ENCODE results near the gene DISC1. TPM values are rescaled to one million over a fixed set of nuclear protein-coding genes. Genes with fewer than 3 reads are reported as not detected.

The DISC1 gene
- total RNA-seq, 2 experiments from 2014 or later: 3.5 to 5.0 TPM

DNA sequence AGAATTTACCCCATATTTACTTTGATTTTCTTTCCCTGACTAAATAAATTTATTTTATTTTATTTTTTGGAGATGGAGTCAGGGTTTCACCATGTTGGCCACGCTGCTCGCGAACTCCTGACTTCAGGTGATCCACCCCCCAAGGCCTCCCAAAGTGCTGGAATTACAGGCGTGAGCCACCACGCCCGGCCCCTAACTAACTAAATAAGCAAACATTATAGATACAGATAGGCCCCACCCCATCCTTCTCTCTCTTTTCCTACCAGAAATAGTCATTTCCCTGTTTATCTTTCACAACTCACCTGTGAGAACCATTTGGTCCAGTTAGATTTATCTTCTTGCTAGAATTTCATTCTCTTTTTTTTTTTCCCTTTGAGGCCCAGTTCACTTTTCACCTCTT, 167.3 kb downstream of the DISC1 start:
- intact Hi-C loops (cut with micrococcal nuclease): no loop called here
- ChIA-PET CTCF (interaction anchor here (1.6 kb wide), 1 partner anchor 37 kb away, joined by 7 read pairs; no protein-coding TSS in a partner anchor), POLR2A (no interaction called here)
- ATAC-seq: no peak
- H3K27me3 Mint-ChIP-seq: no peaks in the 10 kb centered on the region
- no peak for DNase-seq
- H3K9me3 Mint-ChIP-seq: no peaks in the 10 kb centered on the region
- no peaks in the 10 kb centered on the region for H3K36me3 Mint-ChIP-seq (ENCODE audit: low read depth)
- H3K27ac Mint-ChIP-seq: no peak overlapping the region
- H3K4me1 Mint-ChIP-seq (ENCODE audit: low read depth): no peaks in the 10 kb centered on the region
- TF ChIP-seq, protein P1, sequence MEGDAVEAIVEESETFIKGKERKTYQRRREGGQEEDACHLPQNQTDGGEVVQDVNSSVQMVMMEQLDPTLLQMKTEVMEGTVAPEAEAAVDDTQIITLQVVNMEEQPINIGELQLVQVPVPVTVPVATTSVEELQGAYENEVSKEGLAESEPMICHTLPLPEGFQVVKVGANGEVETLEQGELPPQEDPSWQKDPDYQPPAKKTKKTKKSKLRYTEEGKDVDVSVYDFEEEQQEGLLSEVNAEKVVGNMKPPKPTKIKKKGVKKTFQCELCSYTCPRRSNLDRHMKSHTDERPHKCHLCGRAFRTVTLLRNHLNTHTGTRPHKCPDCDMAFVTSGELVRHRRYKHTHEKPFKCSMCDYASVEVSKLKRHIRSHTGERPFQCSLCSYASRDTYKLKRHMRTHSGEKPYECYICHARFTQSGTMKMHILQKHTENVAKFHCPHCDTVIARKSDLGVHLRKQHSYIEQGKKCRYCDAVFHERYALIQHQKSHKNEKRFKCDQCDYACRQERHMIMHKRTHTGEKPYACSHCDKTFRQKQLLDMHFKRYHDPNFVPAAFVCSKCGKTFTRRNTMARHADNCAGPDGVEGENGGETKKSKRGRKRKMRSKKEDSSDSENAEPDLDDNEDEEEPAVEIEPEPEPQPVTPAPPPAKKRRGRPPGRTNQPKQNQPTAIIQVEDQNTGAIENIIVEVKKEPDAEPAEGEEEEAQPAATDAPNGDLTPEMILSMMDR (IDR thresholded peaks at IDR 0.05): no peak
- no peak overlapping the region for H3K4me3 Mint-ChIP-seq

GRCh38 chr1:231796141-231796540, 169.6 kb downstream of the DISC1 start:
- Mint-ChIP-seq H3K4me3 (no peak overlapping the region), H3K27ac (no peak overlapping the region), H3K27me3 (no peaks in the 10 kb centered on the region), H3K9me3 (peaks cover 3% of the 10 kb centered on the region), H3K36me3 (ENCODE audit: low read depth) (peaks cover 5% of the 10 kb centered on the region), H3K4me1 (ENCODE audit: low read depth) (no peaks in the 10 kb centered on the region)
- TF ChIP-seq, protein P1 (IDR thresholded peaks at IDR 0.05): no peak
- POLR2A ChIA-PET: interaction anchor here (0.7 kb wide), 1 partner anchor 32 kb away, joined by 3 read pairs; no protein-coding TSS in a partner anchor
- CTCF ChIA-PET: interaction anchor here (2.4 kb wide), 1 partner anchor 39 kb away, joined by 10 read pairs; no protein-coding TSS in a partner anchor
- DNase-seq (no peak), ATAC-seq (no peak)
- intact Hi-C loops (cut with micrococcal nuclease): no loop called here

DNA sequence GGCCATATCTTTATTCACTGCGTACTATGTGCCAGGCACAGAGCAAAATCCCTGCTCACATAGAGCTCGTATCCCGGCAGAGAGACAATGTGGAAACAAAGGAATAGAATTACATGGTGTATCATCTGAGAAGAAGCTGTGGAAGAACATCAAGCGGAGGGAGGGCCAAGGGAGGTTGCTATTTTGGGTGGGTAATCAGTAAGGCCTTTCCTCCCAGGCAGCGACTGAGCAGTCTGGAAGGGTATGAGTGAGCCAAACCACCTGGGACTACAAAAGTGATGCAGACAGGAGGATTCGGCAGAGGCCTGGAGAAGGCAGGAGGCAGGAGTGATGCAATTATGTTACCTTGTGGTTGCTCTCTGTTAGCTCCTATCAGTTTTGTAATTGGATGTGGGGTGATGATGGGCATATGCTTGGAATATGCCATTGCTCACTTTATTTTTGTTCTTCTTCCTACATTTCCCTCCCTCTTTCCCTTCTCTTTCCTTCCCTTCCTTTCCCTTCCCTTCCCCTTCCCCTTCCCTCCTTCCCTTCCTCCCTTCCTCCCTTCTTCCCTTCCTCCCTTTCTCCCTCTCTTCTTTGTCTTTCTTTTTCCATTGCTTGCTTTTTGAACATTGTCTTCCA, 172.9 kb downstream of the DISC1 start:
- DNase-seq (peak; percentile 7), ATAC-seq (no peak)
- intact Hi-C loops (cut with micrococcal nuclease): no loop called here
- H3K27me3 Mint-ChIP-seq: no peaks in the 10 kb centered on the region
- TF ChIP-seq, protein P1 (IDR thresholded peaks at IDR 0.05): no peak
- H3K4me3 Mint-ChIP-seq: no peak overlapping the region
- H3K9me3 Mint-ChIP-seq: peaks cover 3% of the 10 kb centered on the region
- no peaks in the 10 kb centered on the region for H3K4me1 Mint-ChIP-seq (ENCODE audit: low read depth)
- ChIA-PET CTCF (interaction anchor here (0.6 kb wide), 1 partner anchor 440 kb away, joined by 3 read pairs; no protein-coding TSS in a partner anchor), POLR2A (no interaction called here)
- H3K27ac Mint-ChIP-seq: no peak overlapping the region
- peaks cover 7% of the 10 kb centered on the region for H3K36me3 Mint-ChIP-seq (ENCODE audit: low read depth)

GRCh38 chr1:231800108-231800507, 173.5 kb downstream of the DISC1 start:
- TF ChIP-seq, protein P1 (IDR thresholded peaks at IDR 0.05): no peak
- no peak for DNase-seq
- ChIA-PET POLR2A (interaction anchor here (0.6 kb wide), 1 partner anchor 242 kb away, joined by 5 read pairs; no protein-coding TSS in a partner anchor), CTCF (interaction anchor here (0.6 kb wide), 1 partner anchor 440 kb away, joined by 3 read pairs; no protein-coding TSS in a partner anchor)
- H3K4me1 Mint-ChIP-seq (ENCODE audit: low read depth): no peaks in the 10 kb centered on the region
- no peak overlapping the region for H3K27ac Mint-ChIP-seq
- intact Hi-C loops (cut with micrococcal nuclease): no loop called here
- ATAC-seq: no peak
- H3K36me3 Mint-ChIP-seq (ENCODE audit: low read depth): peaks cover 7% of the 10 kb centered on the region
- no peak overlapping the region for H3K4me3 Mint-ChIP-seq
- no peaks in the 10 kb centered on the region for H3K27me3 Mint-ChIP-seq
- peaks cover 3% of the 10 kb centered on the region for H3K9me3 Mint-ChIP-seq

- peaks cover 3% of the 10 kb centered on the region for H3K9me3 Mint-ChIP-seq
- TF ChIP-seq, protein P1 (IDR thresholded peaks at IDR 0.05): no peak
- no peak for ATAC-seq
- H3K27me3 Mint-ChIP-seq: no peaks in the 10 kb centered on the region
- intact Hi-C loops (cut with micrococcal nuclease): no loop called here
- DNase-seq: no peak
- no peak overlapping the region for H3K4me3 Mint-ChIP-seq
- no peaks in the 10 kb centered on the region for H3K4me1 Mint-ChIP-seq (ENCODE audit: low read depth)
- H3K36me3 Mint-ChIP-seq (ENCODE audit: low read depth): peaks cover 7% of the 10 kb centered on the region
- ChIA-PET CTCF (interaction anchor here (0.7 kb wide), 1 partner anchor 19 kb away, joined by 3 read pairs; no protein-coding TSS in a partner anchor), POLR2A (no interaction called here)
- no peak overlapping the region for H3K27ac Mint-ChIP-seq
Measured at GRCh38 chr1:231801042-231801585, 174.5 kb downstream of the DISC1 start.

Measured in activated CD8-positive, alpha-beta T cell treated with anti-CD3 and anti-CD28 coated beads for 36 hours (primary cell).